Heart left ventricle (tissue), 13 donors: Measurements from ENCODE around the gene EHD1.

ENCODE experiments used
- POLR2A ChIP-seq, 2 donors: fragments of 450-650 bp; IDR thresholded peaks; one replicate each; pipeline ENCODE4 v1.6.1; 2017; ENCODE audit warnings: antibody characterized with exemption in 2 of 2, mild to moderate bottlenecking in 2 of 2, moderate library complexity in 2 of 2
- TF ChIP-seq, protein P1 (sequence below), 12 donors: fragments of 200-600 bp; sonication (generic) in 4 of 12; IDR thresholded peaks; one replicate each; pipeline versions ENCODE4 v1.5.0 to v1.8.0; 2018 to 2022; ENCODE audit warnings: antibody characterized with exemption in 12 of 12, mild to moderate bottlenecking in 5 of 12
- donor health status: ischemic (EF 13 %, LVEDD 7.1; RV severe dilation, severe dysfunction).
- donor health status: DM: no; HTN: yes; CAD: no.
- donor health status: DM: no; HTN: no; CAD: no.
- donor health status: ischemic (EF 25% LVEDD 6.9; RV normal size, moderate dysfunction).
- donor health status: ischemic (EF 25% LVEDD 5.7; RV mildly dilated, moderate dysfunction).
- donor health status: ischemic (EF 35%, LVEDD 5.7; RV mildly dilated, moderate dysfunction).
- donor health status: nonischemic (EF 11% LVEDD 7.7; RV severe dilation, severe dysfunction).
- donor health status: DM: yes; HTN: yes; CAD: no.
- donor health status: PGD.
- donor health status: ischemic (EF 29% LVEDD 5.4; RV normal size, mild dysfunction).
- donor health status: nonischemic (EF 23%, LVEDD 6.1; RV moderate dilation, normal function).

- TF ChIP-seq, protein P1, sequence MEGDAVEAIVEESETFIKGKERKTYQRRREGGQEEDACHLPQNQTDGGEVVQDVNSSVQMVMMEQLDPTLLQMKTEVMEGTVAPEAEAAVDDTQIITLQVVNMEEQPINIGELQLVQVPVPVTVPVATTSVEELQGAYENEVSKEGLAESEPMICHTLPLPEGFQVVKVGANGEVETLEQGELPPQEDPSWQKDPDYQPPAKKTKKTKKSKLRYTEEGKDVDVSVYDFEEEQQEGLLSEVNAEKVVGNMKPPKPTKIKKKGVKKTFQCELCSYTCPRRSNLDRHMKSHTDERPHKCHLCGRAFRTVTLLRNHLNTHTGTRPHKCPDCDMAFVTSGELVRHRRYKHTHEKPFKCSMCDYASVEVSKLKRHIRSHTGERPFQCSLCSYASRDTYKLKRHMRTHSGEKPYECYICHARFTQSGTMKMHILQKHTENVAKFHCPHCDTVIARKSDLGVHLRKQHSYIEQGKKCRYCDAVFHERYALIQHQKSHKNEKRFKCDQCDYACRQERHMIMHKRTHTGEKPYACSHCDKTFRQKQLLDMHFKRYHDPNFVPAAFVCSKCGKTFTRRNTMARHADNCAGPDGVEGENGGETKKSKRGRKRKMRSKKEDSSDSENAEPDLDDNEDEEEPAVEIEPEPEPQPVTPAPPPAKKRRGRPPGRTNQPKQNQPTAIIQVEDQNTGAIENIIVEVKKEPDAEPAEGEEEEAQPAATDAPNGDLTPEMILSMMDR (IDR thresholded peaks at IDR 0.05): no peak
- TF ChIP-seq POLR2A (IDR thresholded peaks at IDR 0.05): no peak
Measured at GRCh38 chr11:64813826-64814225, 64.6 kb downstream of the EHD1 start.
